ENCODE measurements around the gene YIPF5.

GRCh38 chr5:144177548-144177947 lies 7.1 kb upstream of the YIPF5 start:
- TF ChIP-seq, protein P1, sequence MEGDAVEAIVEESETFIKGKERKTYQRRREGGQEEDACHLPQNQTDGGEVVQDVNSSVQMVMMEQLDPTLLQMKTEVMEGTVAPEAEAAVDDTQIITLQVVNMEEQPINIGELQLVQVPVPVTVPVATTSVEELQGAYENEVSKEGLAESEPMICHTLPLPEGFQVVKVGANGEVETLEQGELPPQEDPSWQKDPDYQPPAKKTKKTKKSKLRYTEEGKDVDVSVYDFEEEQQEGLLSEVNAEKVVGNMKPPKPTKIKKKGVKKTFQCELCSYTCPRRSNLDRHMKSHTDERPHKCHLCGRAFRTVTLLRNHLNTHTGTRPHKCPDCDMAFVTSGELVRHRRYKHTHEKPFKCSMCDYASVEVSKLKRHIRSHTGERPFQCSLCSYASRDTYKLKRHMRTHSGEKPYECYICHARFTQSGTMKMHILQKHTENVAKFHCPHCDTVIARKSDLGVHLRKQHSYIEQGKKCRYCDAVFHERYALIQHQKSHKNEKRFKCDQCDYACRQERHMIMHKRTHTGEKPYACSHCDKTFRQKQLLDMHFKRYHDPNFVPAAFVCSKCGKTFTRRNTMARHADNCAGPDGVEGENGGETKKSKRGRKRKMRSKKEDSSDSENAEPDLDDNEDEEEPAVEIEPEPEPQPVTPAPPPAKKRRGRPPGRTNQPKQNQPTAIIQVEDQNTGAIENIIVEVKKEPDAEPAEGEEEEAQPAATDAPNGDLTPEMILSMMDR (IDR thresholded peaks at IDR 0.05), result no peak
- TF ChIP-seq POLR2AphosphoS5 (IDR thresholded peaks at IDR 0.05), result no peak
- TF ChIP-seq POLR2A (IDR thresholded peaks at IDR 0.05), result no peak

All from breast epithelium (tissue), 3 donors.